ENCODE results near the gene SSMEM1.

DNA sequence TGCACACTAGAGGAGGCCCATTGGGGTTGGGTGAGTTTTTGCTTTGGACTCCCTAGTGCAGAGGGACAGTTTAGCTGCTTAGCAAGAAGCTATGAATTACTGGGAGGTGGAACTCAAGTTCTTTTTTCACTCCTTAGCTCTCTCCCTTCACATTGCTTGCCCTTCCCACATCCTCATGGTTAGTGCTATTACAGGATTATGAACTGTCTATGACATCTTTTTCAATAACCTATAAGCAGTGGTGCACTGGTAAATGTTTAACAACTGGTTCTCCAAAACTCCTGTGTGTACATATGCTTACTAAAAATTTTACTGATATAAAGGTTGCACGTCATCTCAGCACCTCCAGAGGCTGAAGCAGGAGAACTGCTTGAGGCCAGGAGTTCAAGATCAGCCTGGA lies 6.2 kb downstream of the SSMEM1 start:
- TF ChIP-seq, protein P1, sequence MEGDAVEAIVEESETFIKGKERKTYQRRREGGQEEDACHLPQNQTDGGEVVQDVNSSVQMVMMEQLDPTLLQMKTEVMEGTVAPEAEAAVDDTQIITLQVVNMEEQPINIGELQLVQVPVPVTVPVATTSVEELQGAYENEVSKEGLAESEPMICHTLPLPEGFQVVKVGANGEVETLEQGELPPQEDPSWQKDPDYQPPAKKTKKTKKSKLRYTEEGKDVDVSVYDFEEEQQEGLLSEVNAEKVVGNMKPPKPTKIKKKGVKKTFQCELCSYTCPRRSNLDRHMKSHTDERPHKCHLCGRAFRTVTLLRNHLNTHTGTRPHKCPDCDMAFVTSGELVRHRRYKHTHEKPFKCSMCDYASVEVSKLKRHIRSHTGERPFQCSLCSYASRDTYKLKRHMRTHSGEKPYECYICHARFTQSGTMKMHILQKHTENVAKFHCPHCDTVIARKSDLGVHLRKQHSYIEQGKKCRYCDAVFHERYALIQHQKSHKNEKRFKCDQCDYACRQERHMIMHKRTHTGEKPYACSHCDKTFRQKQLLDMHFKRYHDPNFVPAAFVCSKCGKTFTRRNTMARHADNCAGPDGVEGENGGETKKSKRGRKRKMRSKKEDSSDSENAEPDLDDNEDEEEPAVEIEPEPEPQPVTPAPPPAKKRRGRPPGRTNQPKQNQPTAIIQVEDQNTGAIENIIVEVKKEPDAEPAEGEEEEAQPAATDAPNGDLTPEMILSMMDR (IDR thresholded peaks at IDR 0.05; ENCODE audit: insufficient read depth, low read length, poor library complexity, severe bottlenecking), result no peak
- TF ChIP-seq EZH2phosphoT487 (conservative IDR thresholded peaks at IDR 0.05; ENCODE audit: low read length), result no peak

Measured in SU-DHL-6 (cell line).